Esophagus squamous epithelium (tissue), 5 donors: ENCODE data around the gene BTBD18. TPM values are rescaled to one million over a fixed set of nuclear protein-coding genes. Genes with fewer than 3 reads are reported as not detected.
A peak's percentile ranks its signal among the peaks of the same experiment; 100 is the strongest.

Source experiments
- DNase-seq: peaks from one replicate; lab custom pipeline; 2025; lab: John Stamatoyannopoulos, UW
- H3K27ac ChIP-seq, 4 donors: fragments of 200-600 bp; sonication (generic); one replicate each; pipeline ENCODE4 v1.5.1; 2016 to 2019; ENCODE audit warnings: mild to moderate bottlenecking in 1 of 4
- H3K27me3 ChIP-seq, 4 donors: fragments of 200-600 bp; sonication (generic); 1 replicate in 3 of 4; 2 replicates in 1 of 4; pipeline versions ENCODE4 v1.5.1 to v1.6.0; 2017 to 2021; ENCODE audit warnings: antibody characterized with exemption in 1 of 4
- H3K36me3 ChIP-seq, 3 donors: fragments of 200-600 bp; sonication (generic); one replicate each; pipeline ENCODE4 v1.5.1; 2016 to 2019
- H3K4me1 ChIP-seq, 3 donors: fragments of 200-600 bp; sonication (generic); one replicate each; pipeline ENCODE4 v1.5.1; 2017 to 2019
- H3K4me3 ChIP-seq, 4 donors: fragments of 200-600 bp; sonication (generic); 1 replicate in 3 of 4; 2 replicates in 1 of 4; pipeline ENCODE4 v1.5.1; 2016 to 2019; ENCODE audit warnings: mild to moderate bottlenecking in 2 of 4, moderate library complexity in 1 of 4
- H3K9me3 ChIP-seq, 3 donors: fragments of 200-600 bp; sonication (generic); one replicate each; pipeline ENCODE4 v1.5.1; 2016 to 2019
- CTCF ChIP-seq, 6 experiments: fragments of 450-650 bp in 4 of 6; fragments of 200-600 bp in 2 of 6; sonication (generic) in 2 of 6; IDR thresholded peaks; one replicate each; pipeline ENCODE4 v1.5.1; 2016 to 2019; ENCODE audit warnings: antibody characterized with exemption in 6 of 6, mild to moderate bottlenecking in 4 of 6, moderate library complexity in 4 of 6
- POLR2A ChIP-seq, 4 donors: fragments of 450-650 bp; IDR thresholded peaks; one replicate each; pipeline ENCODE4 v1.6.1; 2017; ENCODE audit warnings: antibody characterized with exemption in 4 of 4, mild to moderate bottlenecking in 4 of 4, moderate library complexity in 3 of 4
- WGBS, 2 donors: methylation state at CpG; one replicate each; pipeline ENCODE4 v1.1.5; 2018; 5-methylcytosine and 5-hydroxymethylcytosine counted together
- intact Hi-C: fragments of 100-400 bp; cut with DNase I; formaldehyde crosslinking; loops from one replicate; pipeline ENCODE4 v1.15.0; 2022
- total RNA-seq, 4 donors: library from RNA; depleted of rRNA; stranded (reverse); fragments of >200 nt; gene quantifications; one replicate each; pipeline ENCODE4 v1.1.0, GENCODE V29; 2016
- donor health status: DM: yes; HTN: yes; CAD: no.

Gene BTBD18
- total RNA-seq, 4 donors from 2014 or later: not detected

- H3K9me3 ChIP-seq: no peaks in the 10 kb centered on the region
- WGBS, 2 donors: 14 to 51% methylated on average over 4 to 6 of the region's 6 CpGs
- peaks cover 50 to 100% (median 71%) of the 10 kb centered on the region in 3 donors for H3K4me1 ChIP-seq
- no peak for DNase-seq
- peak overlapping the region in 1 of 4 donors; percentile 9 for H3K4me3 ChIP-seq
- peak overlapping the region; percentile 64 to 92 (median 80) for H3K27ac ChIP-seq
- H3K27me3 ChIP-seq: no peaks in the 10 kb centered on the region
- H3K36me3 ChIP-seq: peaks cover 0 to 36% (median 0%) of the 10 kb centered on the region in 3 donors
- intact Hi-C loops: no loop called here
- no peak for TF ChIP-seq CTCF (IDR thresholded peaks at IDR 0.05)
- no peak for TF ChIP-seq POLR2A (IDR thresholded peaks at IDR 0.05)
These were observed 36.5 kb upstream of the BTBD18 start for GRCh38 chr11:57787920-57788702.

- WGBS, 2 donors: 33 to 52% methylated on average over 4 of the region's 4 CpGs
- no peaks in the 10 kb centered on the region for H3K9me3 ChIP-seq
- peak overlapping the region; percentile 64 to 92 (median 80) for H3K27ac ChIP-seq
- DNase-seq: no peak
- H3K4me1 ChIP-seq: peaks cover 45 to 100% (median 71%) of the 10 kb centered on the region in 3 donors
- TF ChIP-seq POLR2A (IDR thresholded peaks at IDR 0.05) (no peak), CTCF (IDR thresholded peaks at IDR 0.05) (no peak)
- H3K27me3 ChIP-seq: no peaks in the 10 kb centered on the region
- peaks cover 0 to 38% (median 0%) of the 10 kb centered on the region in 3 donors for H3K36me3 ChIP-seq
- intact Hi-C loops: no loop called here
- no peak overlapping the region for H3K4me3 ChIP-seq
These were observed 35.5 kb upstream of the BTBD18 start for GRCh38 chr11:57787006-57787604.

GRCh38 chr11:57786436-57786835 lies 34.8 kb upstream of the BTBD18 start:
- intact Hi-C loops: no loop called here
- no peaks in the 10 kb centered on the region for H3K9me3 ChIP-seq
- H3K27me3 ChIP-seq: no peaks in the 10 kb centered on the region
- 52 to 65% methylated on average over 4 of the region's 4 CpGs for WGBS, 2 donors
- DNase-seq: no peak
- TF ChIP-seq CTCF (IDR thresholded peaks at IDR 0.05) (no peak), POLR2A (IDR thresholded peaks at IDR 0.05) (no peak)
- H3K4me3 ChIP-seq: no peak overlapping the region
- peak overlapping the region; percentile 64 to 92 (median 80) for H3K27ac ChIP-seq
- peaks cover 43 to 100% (median 71%) of the 10 kb centered on the region in 3 donors for H3K4me1 ChIP-seq
- H3K36me3 ChIP-seq: peaks cover 0 to 31% (median 0%) of the 10 kb centered on the region in 3 donors

GRCh38 chr11:57785072-57785471 lies 33.5 kb upstream of the BTBD18 start:
- Histone ChIP-seq H3K27me3 (no peaks in the 10 kb centered on the region), H3K36me3 (peaks cover 0 to 25% (median 0%) of the 10 kb centered on the region in 3 donors), H3K9me3 (no peaks in the 10 kb centered on the region), H3K27ac (peak overlapping the region; percentile 19 to 92 (median 80)), H3K4me1 (peaks cover 35 to 100% (median 74%) of the 10 kb centered on the region in 3 donors), H3K4me3 (no peak overlapping the region)
- WGBS, 2 donors: 39 to 43% methylated on average over 2 of the region's 2 CpGs
- no peak for DNase-seq
- no peak for TF ChIP-seq POLR2A (IDR thresholded peaks at IDR 0.05)
- TF ChIP-seq CTCF (IDR thresholded peaks at IDR 0.05): no peak
- intact Hi-C loops: no loop called here

GRCh38 chr11:57781529-57781943 lies 29.9 kb upstream of the BTBD18 start:
- H3K9me3 ChIP-seq: no peaks in the 10 kb centered on the region
- WGBS, 2 donors: 13 to 32% methylated on average over 1 to 3 of the region's 3 CpGs
- no peak for DNase-seq
- H3K36me3 ChIP-seq: peaks cover 0 to 16% (median 0%) of the 10 kb centered on the region in 3 donors
- no peak overlapping the region for H3K4me3 ChIP-seq
- intact Hi-C loops: no loop called here
- H3K4me1 ChIP-seq: peaks cover 44 to 100% (median 91%) of the 10 kb centered on the region in 3 donors
- peak overlapping the region; percentile 53 to 92 (median 86) for H3K27ac ChIP-seq
- H3K27me3 ChIP-seq: no peaks in the 10 kb centered on the region
- TF ChIP-seq POLR2A (IDR thresholded peaks at IDR 0.05): no peak
- peak in 1 of 6 experiments; percentile 6 for TF ChIP-seq CTCF (IDR thresholded peaks at IDR 0.05)
